ENCODE measurements around the gene ESYT1.

ESYT1 gene

DNA sequence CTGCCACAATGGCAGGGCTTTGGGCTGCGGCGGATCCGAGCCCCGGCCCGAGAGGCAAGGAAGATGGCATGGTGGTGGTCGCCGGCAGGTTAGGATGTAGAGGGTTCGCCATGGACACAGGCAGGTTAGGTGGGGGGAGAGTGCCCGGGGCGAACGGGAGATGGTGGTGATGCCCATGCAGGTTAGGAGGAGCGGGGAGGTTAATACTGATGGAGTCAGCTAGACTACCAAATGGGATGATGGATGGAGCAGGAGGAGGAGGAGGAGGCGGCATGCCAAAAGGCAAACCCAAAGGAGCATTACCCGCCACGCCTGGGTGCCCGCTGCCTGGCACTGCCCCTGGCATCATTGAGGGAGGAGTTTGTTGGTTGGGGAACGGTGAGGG is 36.3 kb downstream of the ESYT1 start:
- TF ChIP-seq, protein P1, sequence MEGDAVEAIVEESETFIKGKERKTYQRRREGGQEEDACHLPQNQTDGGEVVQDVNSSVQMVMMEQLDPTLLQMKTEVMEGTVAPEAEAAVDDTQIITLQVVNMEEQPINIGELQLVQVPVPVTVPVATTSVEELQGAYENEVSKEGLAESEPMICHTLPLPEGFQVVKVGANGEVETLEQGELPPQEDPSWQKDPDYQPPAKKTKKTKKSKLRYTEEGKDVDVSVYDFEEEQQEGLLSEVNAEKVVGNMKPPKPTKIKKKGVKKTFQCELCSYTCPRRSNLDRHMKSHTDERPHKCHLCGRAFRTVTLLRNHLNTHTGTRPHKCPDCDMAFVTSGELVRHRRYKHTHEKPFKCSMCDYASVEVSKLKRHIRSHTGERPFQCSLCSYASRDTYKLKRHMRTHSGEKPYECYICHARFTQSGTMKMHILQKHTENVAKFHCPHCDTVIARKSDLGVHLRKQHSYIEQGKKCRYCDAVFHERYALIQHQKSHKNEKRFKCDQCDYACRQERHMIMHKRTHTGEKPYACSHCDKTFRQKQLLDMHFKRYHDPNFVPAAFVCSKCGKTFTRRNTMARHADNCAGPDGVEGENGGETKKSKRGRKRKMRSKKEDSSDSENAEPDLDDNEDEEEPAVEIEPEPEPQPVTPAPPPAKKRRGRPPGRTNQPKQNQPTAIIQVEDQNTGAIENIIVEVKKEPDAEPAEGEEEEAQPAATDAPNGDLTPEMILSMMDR (IDR thresholded peaks at IDR 0.05) = no peak

DNA sequence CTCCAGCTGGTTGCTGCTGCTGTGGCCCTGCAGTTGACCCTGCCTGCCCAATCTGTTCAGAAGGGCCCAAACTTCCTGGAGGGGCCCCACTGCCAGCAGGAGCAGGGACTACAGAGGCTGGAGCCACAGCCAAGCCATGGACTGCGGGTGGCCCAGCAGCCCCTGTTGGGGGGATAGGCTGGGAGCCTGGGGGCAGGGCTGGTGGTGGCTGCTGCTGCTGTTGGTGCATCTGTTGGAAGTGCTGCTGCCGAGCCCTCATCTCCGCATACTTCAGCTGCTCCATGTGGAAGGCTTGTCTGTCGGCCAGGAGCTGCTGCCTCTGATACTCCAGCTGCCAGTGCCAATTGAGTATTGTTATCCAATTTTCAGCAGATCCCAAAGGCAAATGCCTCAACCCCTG is 37.3 kb downstream of the ESYT1 start:
- TF ChIP-seq, protein P1 (IDR thresholded peaks at IDR 0.05) = no peak

DNA sequence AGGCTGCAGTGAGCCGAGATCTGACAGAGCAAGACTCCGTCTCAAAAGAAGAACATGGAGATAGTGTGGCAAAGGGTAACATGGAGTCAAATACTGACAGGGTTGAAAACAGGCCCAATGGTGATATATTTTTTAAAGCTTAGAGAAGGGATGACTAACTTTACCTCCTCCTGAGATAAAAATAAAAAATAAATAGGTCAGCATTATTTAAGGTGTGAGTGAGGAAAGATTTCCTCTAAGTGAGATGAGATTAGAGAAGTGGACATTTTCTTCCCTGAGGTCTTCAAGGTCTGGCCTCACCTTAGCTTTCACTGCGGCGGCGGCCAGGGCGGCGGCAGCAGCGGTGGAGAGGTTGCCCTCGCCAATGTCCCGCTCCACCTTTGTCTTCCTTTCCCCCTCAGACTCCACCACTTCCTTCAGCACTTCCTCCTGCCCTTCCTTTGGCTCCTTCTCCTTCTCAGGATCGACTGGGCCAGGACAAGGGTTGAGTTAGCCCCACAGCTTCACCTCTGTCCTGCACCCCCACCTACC is 41.2 kb downstream of the ESYT1 start:
- TF ChIP-seq, protein P1 (IDR thresholded peaks at IDR 0.05) = no peak

- TF ChIP-seq, protein P1 (IDR thresholded peaks at IDR 0.05) = no peak
Measured at GRCh38 chr12:56172839-56173238, 44.8 kb downstream of the ESYT1 start.

DNA sequence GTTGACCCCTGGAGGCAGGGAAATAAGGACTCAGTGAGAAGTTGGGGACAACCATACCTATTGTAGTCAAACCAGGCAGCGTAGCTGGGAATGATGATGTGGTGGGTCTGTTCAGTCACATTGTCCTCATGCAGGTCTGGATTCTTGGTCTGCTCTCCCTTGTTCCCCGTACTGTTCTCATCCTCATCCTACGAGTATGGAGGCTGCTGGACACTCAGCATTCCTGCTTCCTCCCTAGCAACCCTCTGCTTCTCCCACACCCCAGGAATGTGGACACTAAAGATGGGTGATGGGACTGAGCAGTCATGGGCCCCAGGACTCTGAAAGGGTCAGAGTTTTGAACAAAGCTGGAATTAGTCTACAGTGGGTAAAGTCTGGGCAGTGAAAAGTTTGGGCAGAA is 50.3 kb downstream of the ESYT1 start:
- TF ChIP-seq, protein P1 (IDR thresholded peaks at IDR 0.05) = no peak

DNA sequence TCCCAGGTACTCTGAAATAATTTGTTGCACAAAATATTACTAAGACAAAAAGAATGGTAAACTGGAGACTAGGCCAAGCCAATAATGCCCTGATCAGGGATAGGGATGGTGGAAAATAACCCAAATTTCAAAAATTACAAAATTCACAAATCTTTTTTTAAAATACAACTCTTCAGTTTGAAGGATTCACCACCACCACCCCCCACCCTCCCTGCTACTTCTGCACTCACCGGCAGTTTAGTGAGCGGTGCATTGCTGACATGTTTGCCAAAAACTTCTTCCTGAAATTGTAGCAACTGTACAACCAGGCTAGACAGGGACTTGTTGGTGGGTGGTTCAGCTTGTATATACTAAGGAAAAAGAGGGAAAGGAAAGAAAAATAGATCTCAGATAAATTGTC is 58.9 kb downstream of the ESYT1 start:
- TF ChIP-seq, protein P1 (IDR thresholded peaks at IDR 0.05) = no peak

- TF ChIP-seq, protein P1 (IDR thresholded peaks at IDR 0.05) = no peak
Measured at GRCh38 chr12:56188131-56188777, 60.2 kb downstream of the ESYT1 start.

DNA sequence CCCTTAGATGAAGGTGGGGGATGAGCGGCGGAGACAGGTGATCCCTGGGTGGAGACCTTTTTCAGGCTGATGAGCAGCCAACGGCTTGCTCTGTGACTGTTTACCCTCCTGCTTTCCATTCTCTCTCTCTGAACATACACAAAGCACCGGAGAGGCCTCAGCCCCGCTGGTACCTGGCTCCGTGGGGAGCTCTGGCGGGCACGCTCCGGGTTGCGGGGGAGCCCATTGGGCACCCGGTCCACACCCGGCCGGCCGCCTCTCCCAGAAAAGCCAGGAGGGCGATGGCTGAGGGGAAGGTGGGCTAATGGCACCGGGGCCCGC is 60.7 kb downstream of the ESYT1 start:
- TF ChIP-seq, protein P1 (IDR thresholded peaks at IDR 0.05) = no peak
